Calu3 (cell line): Measurements from ENCODE around the gene HOXB4. TPM values are rescaled to one million over a fixed set of nuclear protein-coding genes. Genes with fewer than 3 reads are reported as not detected.

Experiments used
- BruUV-seq: library from RNA; stranded (reverse); fragments of 400-500 nt; replicated peaks from 2 replicates; lab custom pipeline; 2021; lab: Mats Ljungman, UMichigan
- CTCF ChIA-PET: fragments of 300-600 bp; sonication (Branson Sonifier 250); formaldehyde crosslinking; loops from one replicate; lab custom pipeline; 2022; ENCODE audit warnings: antibody characterized with exemption; lab: Charles Lee
- DNase-seq: peaks from one replicate; pipeline ENCODE4 v3.0.0; 2022
- H3K27ac Mint-ChIP-seq: one replicate; pipeline ENCODE4 v1.8.0; 2022; ENCODE audit warnings: mixed read lengths; ENCODE audit not compliant: unreplicated experiment
- H3K27me3 Mint-ChIP-seq: one replicate; pipeline ENCODE4 v1.8.0; 2022; ENCODE audit warnings: mixed read lengths; ENCODE audit not compliant: unreplicated experiment
- H3K36me3 Mint-ChIP-seq: one replicate; pipeline ENCODE4 v1.8.0; 2022; ENCODE audit warnings: mild to moderate bottlenecking, moderate library complexity, mixed read lengths; ENCODE audit not compliant: insufficient read depth, unreplicated experiment
- H3K4me1 Mint-ChIP-seq: one replicate; pipeline ENCODE4 v1.8.0; 2022; ENCODE audit warnings: mild to moderate bottlenecking, low read depth, mixed read lengths; ENCODE audit not compliant: unreplicated experiment
- H3K4me3 Mint-ChIP-seq: one replicate; pipeline ENCODE4 v1.8.0; 2022; ENCODE audit warnings: mild to moderate bottlenecking, low read depth, moderate library complexity, mixed read lengths; ENCODE audit not compliant: unreplicated experiment
- H3K9me3 Mint-ChIP-seq: one replicate; pipeline ENCODE4 v1.8.0; 2022; ENCODE audit warnings: low read depth, mixed read lengths; ENCODE audit not compliant: unreplicated experiment
- intact Hi-C: fragments of 100-400 bp; cut with micrococcal nuclease; formaldehyde crosslinking; loops from one replicate; pipeline ENCODE4 v1.10.0; 2022; ENCODE audit not compliant: unreplicated experiment
- total RNA-seq: library from RNA; stranded (reverse); gene quantifications from 2 replicates; pipeline ENCODE4 v1.2.3, GENCODE V29; 2022
- TF ChIP-seq, protein P1 (sequence below): fragments of 200-600 bp; IDR thresholded peaks from one replicate; pipeline ENCODE4 v1.8.0; 2022; ENCODE audit warnings: antibody characterized with exemption; ENCODE audit not compliant: unreplicated experiment

The HOXB4 gene
- total RNA-seq, 1 experiment from 2014 or later = 28.0 TPM

DNA sequence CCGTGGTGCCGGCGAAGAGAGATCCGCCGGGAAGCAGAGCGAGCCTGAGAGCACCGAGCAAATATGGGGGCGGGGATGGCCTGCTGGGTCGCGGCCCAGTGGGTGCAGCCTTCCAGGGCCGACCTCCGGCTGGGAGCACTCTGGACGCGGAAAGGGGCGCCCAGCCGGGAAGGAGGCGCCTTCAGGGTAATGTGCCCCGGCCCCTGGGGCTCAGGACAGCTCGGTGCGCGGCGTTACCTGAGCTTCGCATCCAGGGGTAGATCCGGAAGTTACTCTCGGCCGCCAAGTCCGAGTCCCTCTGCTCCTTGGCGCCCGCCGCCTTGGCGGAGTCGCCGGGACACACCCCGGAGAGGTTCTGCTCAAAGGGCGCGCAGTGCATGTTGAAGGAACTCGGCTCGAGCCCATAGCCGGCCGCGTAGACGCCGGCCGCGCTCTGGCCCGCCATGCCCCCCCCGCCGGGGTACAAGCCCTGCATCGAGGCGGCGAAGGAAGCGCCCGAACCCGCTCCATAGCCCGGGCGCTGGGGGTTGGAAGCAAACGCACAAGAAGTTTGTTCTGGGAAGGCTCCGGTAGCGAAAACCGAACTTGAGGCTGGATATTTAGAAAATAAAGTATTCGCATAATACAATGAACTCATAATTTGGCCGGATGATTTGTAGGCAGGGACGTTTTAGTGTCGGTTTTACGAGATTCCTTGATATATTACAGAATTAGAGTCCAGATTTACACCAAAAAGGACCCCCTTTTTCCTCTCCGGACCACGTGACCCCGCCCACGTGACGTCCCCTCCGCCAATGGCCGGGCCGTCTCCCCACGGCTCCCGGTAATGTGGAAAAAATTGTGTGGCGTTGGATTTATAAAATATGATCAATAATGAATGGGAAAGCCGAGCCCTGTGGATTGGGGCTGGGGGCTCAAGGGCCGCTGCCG is 32.4 kb upstream of the HOXB4 start, which contains the start of gene HOXB7:
Gene HOXB7, minus strand, starts transcription at position 736 of the 930 bp plus-strand sequence. Its CDS starts 99 bp downstream, at position 637.
- Mint-ChIP-seq H3K9me3 (no peaks in the 10 kb centered on the region), H3K27me3 (peaks cover 15% of the 10 kb centered on the region), H3K4me1 (peaks cover 35% of the 10 kb centered on the region), H3K27ac (peak within 1 kb of the TSS; percentile 74), H3K4me3 (peak within 1 kb of the TSS; percentile 88), H3K36me3 (peaks cover 97% of the 10 kb centered on the region)
- DNase-seq = peak; percentile 93
- no TSS peak for BruUV-seq
- TF ChIP-seq, protein P1, sequence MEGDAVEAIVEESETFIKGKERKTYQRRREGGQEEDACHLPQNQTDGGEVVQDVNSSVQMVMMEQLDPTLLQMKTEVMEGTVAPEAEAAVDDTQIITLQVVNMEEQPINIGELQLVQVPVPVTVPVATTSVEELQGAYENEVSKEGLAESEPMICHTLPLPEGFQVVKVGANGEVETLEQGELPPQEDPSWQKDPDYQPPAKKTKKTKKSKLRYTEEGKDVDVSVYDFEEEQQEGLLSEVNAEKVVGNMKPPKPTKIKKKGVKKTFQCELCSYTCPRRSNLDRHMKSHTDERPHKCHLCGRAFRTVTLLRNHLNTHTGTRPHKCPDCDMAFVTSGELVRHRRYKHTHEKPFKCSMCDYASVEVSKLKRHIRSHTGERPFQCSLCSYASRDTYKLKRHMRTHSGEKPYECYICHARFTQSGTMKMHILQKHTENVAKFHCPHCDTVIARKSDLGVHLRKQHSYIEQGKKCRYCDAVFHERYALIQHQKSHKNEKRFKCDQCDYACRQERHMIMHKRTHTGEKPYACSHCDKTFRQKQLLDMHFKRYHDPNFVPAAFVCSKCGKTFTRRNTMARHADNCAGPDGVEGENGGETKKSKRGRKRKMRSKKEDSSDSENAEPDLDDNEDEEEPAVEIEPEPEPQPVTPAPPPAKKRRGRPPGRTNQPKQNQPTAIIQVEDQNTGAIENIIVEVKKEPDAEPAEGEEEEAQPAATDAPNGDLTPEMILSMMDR = no peak
- intact Hi-C loops = no loop called here
- CTCF ChIA-PET = interaction anchor here (0.5 to 1.0 kb wide), 4 partner anchors 9 to 848 kb away, joined by 3 to 6 read pairs (median 4); no protein-coding TSS in a partner anchor

DNA sequence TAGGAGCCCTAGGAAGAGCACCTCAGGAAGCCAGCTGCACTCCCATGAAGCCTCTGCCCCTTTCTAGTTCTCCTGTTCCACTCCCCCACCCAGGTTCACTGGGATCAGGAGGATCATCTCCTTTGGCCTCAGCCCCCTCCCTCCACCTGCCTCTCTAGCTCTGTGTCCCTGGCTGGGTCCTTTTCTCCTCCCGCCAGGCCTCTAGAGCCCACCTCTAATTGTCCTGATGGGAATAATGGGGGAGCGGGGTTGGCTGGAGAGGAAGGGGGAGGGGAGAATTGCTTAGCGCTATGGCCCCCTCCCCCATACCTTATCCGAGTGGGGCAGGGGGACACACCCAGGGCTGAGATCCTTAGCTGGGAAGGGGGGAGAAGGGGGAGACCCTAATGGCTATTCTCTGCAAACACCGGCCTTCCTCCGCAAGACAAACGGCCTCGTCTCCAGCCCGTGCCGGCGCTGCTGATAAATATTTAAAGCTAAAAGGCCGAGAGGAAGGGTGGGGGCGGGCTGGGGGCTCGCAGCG is 31.7 kb upstream of the HOXB4 start:
- intact Hi-C loops = no loop called here
- H3K27ac Mint-ChIP-seq = peak overlapping the region; percentile 12
- H3K27me3 Mint-ChIP-seq = peaks cover 8% of the 10 kb centered on the region
- TF ChIP-seq, protein P1 = no peak
- H3K9me3 Mint-ChIP-seq = no peaks in the 10 kb centered on the region
- BruUV-seq = no TSS peak
- H3K36me3 Mint-ChIP-seq = peaks cover 96% of the 10 kb centered on the region
- CTCF ChIA-PET = interaction anchor here (0.6 to 1.7 kb wide), 5 partner anchors 8 to 660 kb away, joined by 3 to 6 read pairs (median 4); no protein-coding TSS in a partner anchor
- DNase-seq = no peak
- peaks cover 29% of the 10 kb centered on the region for H3K4me1 Mint-ChIP-seq
- H3K4me3 Mint-ChIP-seq = peak overlapping the region; percentile 88

DNA sequence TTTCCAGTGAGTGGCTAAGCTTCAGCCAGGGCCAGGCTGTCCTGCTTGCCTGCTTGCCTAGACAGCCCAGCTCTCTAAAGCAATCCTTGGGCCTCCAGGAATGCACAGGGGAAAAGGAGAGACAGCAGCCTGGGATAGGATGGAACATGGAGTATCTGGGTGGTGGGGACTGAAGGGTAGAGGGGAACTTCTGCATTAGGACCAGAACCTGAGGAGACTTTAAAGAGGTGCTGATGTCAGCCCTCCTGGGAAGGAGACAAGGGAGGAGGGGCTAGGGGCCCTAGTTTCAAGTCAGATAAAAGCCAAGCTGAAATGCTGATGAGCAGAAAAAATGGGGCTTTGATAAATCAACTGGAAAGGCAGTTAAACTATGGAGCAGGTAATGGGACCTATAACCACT is 30.9 kb upstream of the HOXB4 start:
- no TSS peak for BruUV-seq
- Mint-ChIP-seq H3K4me1 (peaks cover 27% of the 10 kb centered on the region), H3K4me3 (peak overlapping the region; percentile 88), H3K9me3 (no peaks in the 10 kb centered on the region), H3K27me3 (no peaks in the 10 kb centered on the region), H3K36me3 (peaks cover 96% of the 10 kb centered on the region), H3K27ac (peak overlapping the region; percentile 42)
- no peak for DNase-seq
- TF ChIP-seq, protein P1 = no peak
- intact Hi-C loops = no loop called here
- CTCF ChIA-PET = interaction anchor here (0.7 to 1.7 kb wide), 3 partner anchors 11 to 52 kb away, joined by 3 to 5 read pairs (median 4); no protein-coding TSS in a partner anchor

DNA sequence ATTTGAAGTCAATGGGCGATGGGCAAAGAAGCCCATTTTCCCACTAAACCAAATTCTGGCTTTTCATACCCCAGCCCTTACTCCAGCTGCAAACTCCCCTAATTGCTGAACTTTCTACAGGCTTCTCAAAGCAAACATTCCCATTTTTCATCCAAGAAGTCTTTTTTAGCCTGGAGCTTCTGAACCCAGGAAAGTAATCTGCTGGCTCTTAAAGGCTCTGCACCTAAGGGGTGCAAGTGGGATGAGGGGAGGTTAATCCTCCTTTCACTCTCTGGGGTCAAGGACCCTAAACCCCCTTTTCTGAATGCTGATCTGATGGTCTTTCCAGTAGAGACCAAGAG is 30.3 kb upstream of the HOXB4 start:
- peaks cover 96% of the 10 kb centered on the region for H3K36me3 Mint-ChIP-seq
- no peaks in the 10 kb centered on the region for H3K27me3 Mint-ChIP-seq
- peak overlapping the region; percentile 88 for H3K4me3 Mint-ChIP-seq
- intact Hi-C loops = no loop called here
- CTCF ChIA-PET = interaction anchor here (0.7 to 1.7 kb wide), 2 partner anchors 10 to 41 kb away, joined by 3 to 4 read pairs; no protein-coding TSS in a partner anchor
- no peaks in the 10 kb centered on the region for H3K9me3 Mint-ChIP-seq
- H3K4me1 Mint-ChIP-seq = peaks cover 27% of the 10 kb centered on the region
- peak overlapping the region; percentile 42 for H3K27ac Mint-ChIP-seq
- no TSS peak for BruUV-seq
- DNase-seq = no peak
- TF ChIP-seq, protein P1 = no peak
